Epidermal melanocyte (primary cell): ENCODE results near the gene COL4A2.
A peak's percentile ranks its signal among the peaks of the same experiment; 100 is the strongest.

Experiments
- DNase-seq: peaks from one replicate; pipeline ENCODE4 v3.0.0; 2011; ENCODE audit warnings: low spot score; ENCODE audit not compliant: insufficient read length

The COL4A2 gene

DNA sequence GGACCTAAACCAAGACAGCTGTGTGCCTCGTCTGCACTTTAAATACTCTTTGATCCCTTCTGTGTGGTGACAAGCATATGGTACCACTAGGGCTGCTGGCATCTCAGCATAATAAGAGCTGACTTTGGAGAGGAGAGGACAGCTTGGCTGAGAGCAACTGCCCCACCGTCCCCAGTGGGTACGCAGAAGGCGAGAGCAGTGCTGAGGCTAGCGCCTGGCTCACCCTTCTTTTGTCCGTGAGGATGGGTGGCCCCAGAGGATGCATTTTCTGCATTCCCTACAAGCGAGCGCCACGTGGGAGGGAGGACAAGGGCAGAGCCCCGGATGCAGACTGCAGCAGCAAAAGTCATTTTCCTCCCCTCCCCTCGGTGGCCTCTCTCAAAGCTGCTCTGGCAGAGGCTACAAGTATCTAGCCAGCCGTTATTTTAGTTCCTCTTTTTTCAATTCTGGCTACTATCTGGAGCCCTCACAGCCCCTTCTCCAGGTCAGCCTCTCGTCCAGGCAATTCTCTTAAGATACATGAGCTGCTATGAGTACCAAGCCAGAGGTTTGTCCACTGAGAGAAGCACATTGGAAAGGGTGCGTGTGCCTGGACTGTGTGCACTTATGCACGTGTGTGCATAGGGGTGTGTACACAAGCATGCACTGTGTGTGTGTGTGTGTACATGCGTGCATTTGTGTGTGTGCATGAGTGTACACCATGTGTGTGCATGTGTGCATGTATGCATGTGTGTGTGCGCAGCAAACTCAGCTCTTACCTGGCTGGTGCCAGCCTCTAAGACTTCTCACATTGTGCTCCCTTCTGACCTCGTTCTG lies 203.1 kb downstream of the COL4A2 start:
- no peak for DNase-seq

- no peak for DNase-seq
These were observed 204.6 kb downstream of the COL4A2 start for GRCh38 chr13:110511509-110512181.

DNA sequence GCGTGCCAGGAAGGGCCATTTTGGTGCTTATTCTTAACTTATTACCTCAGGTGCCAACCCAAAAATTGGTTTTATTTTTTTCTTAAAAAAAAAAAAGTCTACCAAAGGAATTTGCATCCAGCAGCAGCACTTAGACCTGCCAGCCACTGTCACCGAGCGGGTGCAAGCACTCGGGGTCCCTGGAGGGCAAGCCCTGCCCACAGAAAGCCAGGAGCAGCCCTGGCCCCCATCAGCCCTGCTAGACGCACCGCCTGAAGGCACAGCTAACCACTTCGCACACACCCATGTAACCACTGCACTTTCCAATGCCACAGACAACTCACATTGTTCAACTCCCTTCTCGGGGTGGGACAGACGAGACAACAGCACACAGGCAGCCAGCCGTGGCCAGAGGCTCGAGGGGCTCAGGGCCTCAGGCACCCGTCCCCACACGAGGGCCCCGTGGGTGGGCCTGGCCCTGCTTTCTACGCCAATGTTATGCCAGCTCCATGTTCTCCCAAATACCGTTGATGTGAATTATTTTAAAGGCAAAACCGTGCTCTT lies 205.2 kb downstream of the COL4A2 start:
- no peak for DNase-seq

GRCh38 chr13:110516500-110516899 lies 209.4 kb downstream of the COL4A2 start:
- DNase-seq = no peak

DNA sequence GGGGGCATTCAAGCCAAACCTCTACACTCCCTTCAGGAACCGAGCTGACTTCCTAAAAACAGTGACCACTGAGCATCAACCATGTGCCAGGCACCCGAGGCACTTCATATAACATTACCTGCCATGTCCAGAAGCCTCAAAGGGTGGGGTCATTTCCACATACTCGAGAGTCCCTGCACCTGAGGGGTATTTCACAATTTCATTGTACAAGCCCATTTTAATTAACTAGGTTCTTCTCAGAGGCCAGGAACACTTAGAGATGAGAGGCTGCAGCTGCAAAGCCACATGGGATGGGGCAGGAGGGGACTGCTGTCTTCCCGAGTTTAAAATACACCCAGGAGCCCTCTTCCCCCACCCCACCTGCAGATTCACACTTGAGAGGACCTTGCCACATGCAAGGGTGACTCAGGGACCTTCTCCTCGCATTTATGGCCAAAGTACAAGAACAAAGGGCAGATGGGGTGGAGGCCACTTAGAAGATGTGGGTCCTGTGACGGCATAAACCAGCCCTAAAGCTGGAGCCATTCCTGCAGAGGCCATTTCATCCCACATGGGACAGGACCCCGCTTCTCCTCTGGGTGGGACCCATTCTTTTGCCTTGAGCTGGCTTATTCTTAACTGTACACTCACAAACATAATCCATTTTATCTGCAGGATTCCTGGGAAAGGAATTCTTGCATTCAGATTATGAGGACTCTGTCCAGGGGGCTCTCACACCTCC lies 210.6 kb downstream of the COL4A2 start:
- DNase-seq = no peak

DNA sequence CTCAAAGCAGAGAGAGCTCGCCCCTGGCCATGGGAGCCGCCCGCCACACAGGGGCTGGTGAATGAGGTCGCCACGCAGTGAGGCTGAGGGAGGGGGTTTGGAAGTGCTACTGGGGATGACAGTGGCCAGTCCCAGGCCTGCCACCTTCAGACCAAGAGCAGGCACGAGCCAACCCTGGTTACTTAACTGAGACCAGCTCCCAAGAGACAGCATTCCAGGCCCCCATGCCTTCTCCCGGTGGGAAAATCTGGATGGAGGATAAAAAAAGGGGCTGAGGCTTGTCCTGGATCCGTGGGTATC lies 211.1 kb downstream of the COL4A2 start:
- no peak for DNase-seq

DNA sequence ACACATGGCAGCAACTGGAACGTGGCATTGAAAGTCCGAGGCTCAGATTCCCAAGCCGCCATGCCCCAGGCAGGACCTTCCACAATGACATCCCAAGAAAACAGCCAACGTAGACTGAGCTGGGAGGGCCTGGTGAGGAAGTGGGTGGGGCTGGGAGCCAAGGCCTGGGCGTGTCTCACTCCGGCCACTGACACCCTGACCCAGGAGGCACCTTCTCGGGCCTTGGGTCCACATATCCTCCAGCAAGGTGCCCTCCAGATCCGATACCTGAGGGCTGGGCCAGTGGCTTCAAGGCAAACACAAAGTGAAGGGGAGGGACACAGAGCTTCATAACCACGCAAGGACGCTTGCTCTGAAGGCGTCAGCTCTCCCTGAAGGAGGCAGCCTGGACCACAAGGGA lies 211.5 kb downstream of the COL4A2 start:
- DNase-seq = no peak

DNA sequence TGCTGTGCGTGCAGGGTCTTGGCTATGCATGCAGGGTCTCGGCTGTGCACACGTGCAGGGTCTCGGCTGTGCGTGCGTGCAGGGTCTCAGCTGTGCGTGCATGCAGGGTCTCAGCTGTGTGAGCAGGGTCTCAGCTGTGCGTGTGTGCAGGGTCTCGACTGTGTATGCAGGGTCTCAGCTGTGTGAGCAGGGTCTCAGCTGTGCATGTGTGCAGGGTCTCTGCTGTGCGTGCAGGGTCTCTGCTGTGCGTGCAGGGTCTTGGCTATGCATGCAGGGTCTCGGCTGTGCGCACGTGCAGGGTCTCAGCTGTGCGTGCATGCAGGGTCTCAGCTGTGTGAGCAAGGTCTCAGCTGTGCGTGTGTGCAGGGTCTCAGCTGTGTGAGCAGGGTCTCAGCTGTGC lies 212.0 kb downstream of the COL4A2 start:
- no peak for DNase-seq

- no peak for DNase-seq
These were observed 212.4 kb downstream of the COL4A2 start for GRCh38 chr13:110519506-110519905.

GRCh38 chr13:110520431-110521295 lies 213.6 kb downstream of the COL4A2 start:
- DNase-seq = no peak

DNA sequence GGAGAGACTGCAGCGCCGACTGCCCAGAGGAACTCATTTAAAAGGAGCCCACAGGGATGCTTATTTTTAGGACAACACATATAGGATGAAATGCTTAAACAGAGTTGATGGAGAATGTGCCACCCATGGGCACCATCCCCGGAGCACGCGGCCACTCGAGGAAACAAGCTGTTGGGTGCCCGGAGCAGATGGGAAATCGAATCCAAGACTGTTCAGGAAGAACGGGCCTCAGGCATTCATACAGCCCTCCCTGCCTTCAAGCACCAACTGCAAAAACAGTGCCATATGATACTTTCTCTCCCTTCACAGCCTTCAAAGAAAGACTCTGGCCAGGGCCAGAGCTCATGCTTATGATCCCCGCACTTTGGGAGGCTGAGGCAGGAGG lies 214.2 kb downstream of the COL4A2 start:
- no peak for DNase-seq

GRCh38 chr13:110521946-110522345 lies 214.9 kb downstream of the COL4A2 start:
- no peak for DNase-seq

GRCh38 chr13:110522721-110523120 lies 215.6 kb downstream of the COL4A2 start:
- no peak for DNase-seq

GRCh38 chr13:110523180-110523579 lies 216.1 kb downstream of the COL4A2 start:
- no peak for DNase-seq

DNA sequence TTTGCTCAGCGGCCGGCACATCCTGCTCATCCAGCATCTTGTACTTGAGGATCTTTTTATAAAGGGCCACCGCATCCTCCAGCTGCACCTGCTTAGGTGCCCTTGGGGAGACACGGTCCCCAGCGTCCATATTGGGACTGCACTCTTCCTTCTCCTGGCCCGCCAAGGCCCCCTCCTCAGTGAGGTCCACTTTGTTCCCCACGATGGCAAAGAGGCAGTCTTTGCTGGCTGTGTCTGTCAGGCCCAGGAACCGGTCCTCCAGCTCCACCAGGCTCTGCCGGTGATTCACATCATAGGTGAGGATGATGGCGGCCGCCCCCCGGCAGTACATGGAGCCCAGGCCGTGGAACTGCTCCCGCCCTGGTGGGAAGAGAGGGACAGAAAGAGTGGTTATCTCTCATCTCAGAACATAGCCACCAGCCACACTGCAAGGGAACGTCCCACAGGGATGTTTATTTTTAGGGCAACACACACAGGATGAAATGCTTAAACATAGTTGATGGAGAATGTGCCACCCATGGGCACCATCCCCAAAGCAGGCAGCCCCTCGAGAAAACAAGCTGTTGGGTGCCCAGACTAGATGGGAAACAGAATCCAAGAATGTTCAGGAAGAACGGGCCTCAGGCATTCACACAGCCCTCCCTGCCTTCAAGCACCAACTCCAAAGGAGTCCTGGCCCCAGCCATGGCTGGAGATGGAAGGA lies 216.9 kb downstream of the COL4A2 start:
- no peak for DNase-seq

DNA sequence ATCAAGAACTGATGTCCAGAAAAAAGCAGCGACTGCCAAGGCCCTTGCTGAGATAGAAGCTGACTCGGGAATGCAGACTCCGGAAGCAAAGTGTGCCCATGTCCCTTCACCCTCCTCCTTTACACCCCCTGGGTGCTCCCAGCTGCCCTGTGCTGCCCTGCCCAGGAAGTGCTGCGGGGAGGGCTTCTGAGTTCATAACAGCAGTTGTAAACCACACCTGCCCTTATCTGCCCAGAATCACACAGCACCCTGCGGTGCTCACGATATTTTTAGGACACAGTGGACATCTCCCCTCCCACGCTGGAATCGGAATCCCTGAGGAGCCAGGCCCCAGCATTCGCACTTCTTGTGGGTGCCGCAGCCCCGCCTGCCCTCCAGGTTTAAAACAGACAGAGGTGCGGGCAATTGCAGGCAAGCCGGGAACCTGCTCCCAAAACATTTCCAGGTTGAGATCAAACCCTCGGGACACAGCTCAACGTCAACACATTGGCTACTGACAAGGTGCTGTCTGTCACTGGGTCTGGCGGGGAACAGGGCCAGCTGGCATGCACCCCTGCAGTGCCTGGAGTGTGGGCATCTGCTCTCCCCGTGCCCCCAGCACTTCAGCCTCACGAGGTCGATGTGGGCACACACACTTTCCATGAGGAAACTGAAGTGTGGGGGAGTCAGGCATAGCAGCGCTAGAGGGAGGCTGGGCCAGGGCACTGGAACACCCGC lies 217.6 kb downstream of the COL4A2 start:
- peak; percentile 54 for DNase-seq

GRCh38 chr13:110525328-110526319 lies 218.5 kb downstream of the COL4A2 start:
- DNase-seq = no peak

DNA sequence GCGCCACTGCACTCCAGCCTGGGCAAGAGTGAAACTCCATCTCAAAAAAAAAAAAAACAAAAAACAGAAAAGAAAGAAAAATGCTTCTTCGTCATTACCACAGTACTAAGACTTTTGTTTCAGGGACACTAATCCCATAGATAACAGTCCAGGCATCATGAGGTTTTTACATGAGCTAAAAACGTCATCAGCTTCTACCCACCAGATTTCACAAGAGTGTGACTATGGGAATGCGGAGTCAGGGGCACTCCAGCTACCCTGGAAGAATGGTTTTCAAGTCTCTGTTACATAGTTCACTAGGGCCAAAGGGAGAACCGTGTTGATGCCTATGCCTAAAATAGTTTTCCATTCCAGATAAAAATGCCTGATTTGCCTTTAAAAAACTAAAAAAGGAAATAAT lies 221.3 kb downstream of the COL4A2 start:
- DNase-seq = peak; percentile 43

GRCh38 chr13:110528911-110529310 lies 221.8 kb downstream of the COL4A2 start:
- DNase-seq = no peak
